ENCODE data around the gene ABL1.

Gene ABL1

DNA sequence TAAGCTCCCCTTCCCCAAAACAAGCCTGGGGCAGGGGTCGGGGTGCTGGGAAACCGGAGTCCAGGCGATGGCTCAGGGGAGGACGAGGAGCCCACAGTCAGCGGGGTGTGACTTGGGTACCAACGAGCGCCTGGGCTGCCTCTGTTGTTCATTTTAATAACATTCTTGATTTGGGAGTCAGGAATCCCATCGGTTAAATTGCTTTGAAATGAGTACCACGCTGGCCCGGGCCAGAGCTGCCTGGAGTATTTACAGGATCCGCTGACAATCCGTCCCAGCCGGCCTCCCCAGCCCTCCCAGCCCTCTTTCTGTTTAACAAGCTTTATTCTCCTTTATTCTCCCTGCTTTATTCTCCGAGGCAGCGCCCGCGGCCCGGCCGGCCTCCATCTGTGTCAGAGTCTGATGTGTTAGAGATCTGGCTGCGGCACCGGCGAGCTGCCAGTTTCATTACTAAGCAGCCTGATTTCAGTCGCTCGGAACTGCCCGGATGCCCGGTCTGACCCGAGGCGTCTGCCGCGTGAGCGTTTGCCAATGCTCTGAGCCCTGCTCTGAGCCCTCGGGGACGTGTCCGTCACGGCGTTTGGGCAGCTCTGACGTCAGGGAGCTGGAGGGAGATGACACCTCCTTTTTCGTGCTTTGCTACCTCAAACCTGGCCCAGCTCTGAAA lies 78.0 kb downstream of the ABL1 start:
- no peaks in the 10 kb centered on the region for H3K27me3 ChIP-seq (ENCODE audit: control insufficient read depth, insufficient read depth, low read length)
- no peak overlapping the region for H3K9ac ChIP-seq (ENCODE audit: low read length)
- H3K27ac ChIP-seq (ENCODE audit: low read length) = no peak overlapping the region
- H3K9me3 ChIP-seq (ENCODE audit: control insufficient read depth, low read depth, low read length) = no peaks in the 10 kb centered on the region
- no peak overlapping the region for H3K4me3 ChIP-seq (ENCODE audit: low read length)
- no peaks in the 10 kb centered on the region for H3K36me3 ChIP-seq (ENCODE audit: control insufficient read depth, low read depth, low read length)
- peaks cover 7% of the 10 kb centered on the region for H3K4me1 ChIP-seq (ENCODE audit: control insufficient read depth, low read depth, low read length)

DNA sequence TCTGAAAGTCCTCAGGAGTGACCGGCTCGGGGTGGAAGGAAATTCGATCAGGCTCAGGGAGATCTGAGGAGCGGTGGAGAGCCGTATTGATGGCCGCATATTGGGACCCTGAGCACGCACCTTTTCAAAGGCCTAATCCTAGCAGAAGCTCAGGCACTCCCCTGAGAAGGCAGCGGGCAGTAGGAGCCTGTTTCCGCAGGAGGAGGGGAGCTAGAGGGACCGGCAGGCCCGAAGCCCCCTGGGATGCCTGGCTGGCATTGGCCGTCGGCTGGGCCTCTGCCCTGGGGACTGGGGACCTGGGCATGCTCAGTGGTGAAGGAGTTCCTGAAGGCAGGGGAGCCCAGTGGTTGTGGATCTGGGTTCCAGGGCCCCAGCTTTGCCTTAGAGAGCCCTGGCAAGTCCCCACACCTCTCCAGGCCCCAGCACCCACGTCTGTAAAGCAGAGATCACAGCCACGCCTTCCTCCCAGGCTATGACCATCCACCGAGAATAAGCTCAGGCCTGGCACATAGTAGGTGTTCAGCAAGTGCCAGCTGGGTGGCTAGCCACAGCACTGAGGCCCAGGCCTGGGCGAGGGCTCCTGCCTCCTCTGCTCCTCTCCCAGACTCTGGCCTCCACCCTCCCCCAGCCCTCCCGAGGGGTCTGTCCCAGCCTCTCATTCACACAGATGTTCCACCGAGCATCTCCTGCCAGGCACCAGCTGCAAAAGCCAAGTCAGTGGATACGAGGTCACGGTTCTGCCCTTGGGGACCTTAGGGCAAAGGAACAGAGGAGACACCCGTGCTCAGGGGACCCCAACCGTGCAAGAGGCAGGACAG lies 78.8 kb downstream of the ABL1 start:
- Histone ChIP-seq H3K36me3 (ENCODE audit: control insufficient read depth, low read depth, low read length) (no peaks in the 10 kb centered on the region), H3K4me1 (ENCODE audit: control insufficient read depth, low read depth, low read length) (peaks cover 7% of the 10 kb centered on the region), H3K27ac (ENCODE audit: low read length) (no peak overlapping the region), H3K9ac (ENCODE audit: low read length) (no peak overlapping the region), H3K27me3 (ENCODE audit: control insufficient read depth, insufficient read depth, low read length) (no peaks in the 10 kb centered on the region), H3K4me3 (ENCODE audit: low read length) (no peak overlapping the region), H3K9me3 (ENCODE audit: control insufficient read depth, low read depth, low read length) (no peaks in the 10 kb centered on the region)

DNA sequence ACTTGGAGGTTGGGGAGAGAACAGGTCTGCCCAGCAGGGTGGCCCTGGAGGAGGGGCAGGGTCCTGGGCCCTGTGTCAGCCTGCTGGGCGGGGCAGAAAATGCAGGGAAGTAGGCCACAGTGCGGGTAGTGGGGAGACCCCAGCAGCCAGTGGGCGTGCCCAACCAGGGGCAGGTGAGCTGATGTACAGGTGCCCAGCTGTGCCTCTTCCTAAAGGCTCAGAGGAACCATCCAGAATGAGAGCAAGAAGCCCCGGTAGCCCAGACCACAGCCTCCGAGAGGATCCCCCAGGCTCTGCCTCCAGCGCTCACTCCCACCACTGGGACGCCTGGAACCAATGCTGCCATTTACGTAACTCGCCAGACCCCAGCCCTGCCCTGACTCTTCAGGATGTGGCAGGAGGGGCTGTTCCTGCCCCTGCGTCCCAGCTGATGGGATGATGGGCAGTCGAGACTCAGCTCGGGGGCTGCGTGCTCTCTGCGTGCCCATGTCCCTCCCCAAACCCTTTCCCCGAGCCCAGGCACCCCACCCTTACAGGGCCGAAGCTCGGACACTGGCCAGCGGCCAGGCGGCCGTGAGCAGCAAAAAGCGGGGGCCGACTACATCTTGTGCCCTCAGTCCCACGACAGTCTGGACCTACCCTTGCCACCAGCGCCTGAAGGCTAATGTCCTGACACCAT lies 79.5 kb downstream of the ABL1 start:
- Histone ChIP-seq H3K27ac (ENCODE audit: low read length) (no peak overlapping the region), H3K27me3 (ENCODE audit: control insufficient read depth, insufficient read depth, low read length) (no peaks in the 10 kb centered on the region), H3K4me3 (ENCODE audit: low read length) (no peak overlapping the region), H3K4me1 (ENCODE audit: control insufficient read depth, low read depth, low read length) (peaks cover 7% of the 10 kb centered on the region), H3K9me3 (ENCODE audit: control insufficient read depth, low read depth, low read length) (no peaks in the 10 kb centered on the region), H3K36me3 (ENCODE audit: control insufficient read depth, low read depth, low read length) (no peaks in the 10 kb centered on the region), H3K9ac (ENCODE audit: low read length) (no peak overlapping the region)

DNA sequence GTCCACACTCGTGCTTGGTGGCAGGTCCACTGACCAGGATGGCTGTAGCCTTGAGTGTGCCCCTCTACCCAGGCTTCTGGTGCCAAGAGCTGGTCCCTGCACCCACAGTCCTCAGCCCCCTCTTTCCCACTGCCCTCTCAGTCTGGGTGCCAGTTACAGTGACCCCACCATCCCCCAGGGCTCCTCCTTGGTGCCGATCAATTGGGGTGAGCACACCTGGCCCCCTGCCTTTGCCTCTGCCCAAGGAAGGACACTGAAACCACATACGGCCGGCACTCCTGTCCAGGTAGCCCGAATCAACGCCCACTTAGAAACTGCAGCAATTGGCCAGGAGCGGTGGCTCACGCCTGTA lies 80.0 kb downstream of the ABL1 start:
- Histone ChIP-seq H3K36me3 (ENCODE audit: control insufficient read depth, low read depth, low read length) (no peaks in the 10 kb centered on the region), H3K27ac (ENCODE audit: low read length) (no peak overlapping the region), H3K9ac (ENCODE audit: low read length) (no peak overlapping the region), H3K9me3 (ENCODE audit: control insufficient read depth, low read depth, low read length) (no peaks in the 10 kb centered on the region), H3K27me3 (ENCODE audit: control insufficient read depth, insufficient read depth, low read length) (no peaks in the 10 kb centered on the region), H3K4me1 (ENCODE audit: control insufficient read depth, low read depth, low read length) (peaks cover 7% of the 10 kb centered on the region), H3K4me3 (ENCODE audit: low read length) (no peak overlapping the region)

DNA sequence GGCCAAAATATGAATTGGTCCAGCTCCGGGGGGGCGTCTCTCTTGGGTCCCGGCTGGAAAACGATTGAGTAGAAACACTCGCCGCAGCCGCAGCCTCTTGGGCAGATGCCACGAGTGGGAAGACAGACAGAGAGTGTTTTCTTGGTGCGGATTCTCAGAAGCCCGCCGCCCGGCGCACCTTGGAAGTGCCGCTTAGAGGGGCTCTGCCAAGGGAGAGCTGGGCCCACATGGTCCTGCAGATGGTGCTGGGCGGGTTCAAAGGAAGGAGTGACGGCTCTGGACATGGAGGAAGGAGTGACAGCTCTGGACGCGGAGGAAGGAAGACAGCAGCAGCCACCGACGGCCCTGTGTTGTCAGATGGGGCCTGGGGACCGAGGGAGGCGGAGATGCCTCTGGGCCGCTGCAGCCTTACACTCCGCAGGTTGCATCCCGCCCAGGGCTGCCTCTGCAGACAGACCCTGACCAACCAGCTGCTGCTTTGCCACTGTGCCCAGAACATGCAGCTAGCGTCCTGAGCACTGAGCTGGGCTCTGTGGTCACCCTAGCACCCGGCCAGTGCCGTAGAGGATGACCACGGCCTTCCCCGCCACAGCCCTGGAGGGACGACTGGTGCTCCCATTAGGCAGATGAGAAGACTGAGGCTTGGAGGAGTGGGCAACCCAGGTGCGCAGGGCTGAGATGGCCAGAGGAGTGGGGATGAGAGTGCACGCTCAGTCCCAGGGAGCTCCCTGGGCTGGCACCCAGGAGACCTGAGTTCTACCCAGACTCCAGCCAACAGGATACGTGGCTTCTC lies 82.3 kb downstream of the ABL1 start:
- Histone ChIP-seq H3K27ac (ENCODE audit: low read length) (no peak overlapping the region), H3K36me3 (ENCODE audit: control insufficient read depth, low read depth, low read length) (no peaks in the 10 kb centered on the region), H3K9ac (ENCODE audit: low read length) (no peak overlapping the region), H3K4me1 (ENCODE audit: control insufficient read depth, low read depth, low read length) (peaks cover 7% of the 10 kb centered on the region), H3K27me3 (ENCODE audit: control insufficient read depth, insufficient read depth, low read length) (no peaks in the 10 kb centered on the region), H3K4me3 (ENCODE audit: low read length) (no peak overlapping the region), H3K9me3 (ENCODE audit: control insufficient read depth, low read depth, low read length) (no peaks in the 10 kb centered on the region)

DNA sequence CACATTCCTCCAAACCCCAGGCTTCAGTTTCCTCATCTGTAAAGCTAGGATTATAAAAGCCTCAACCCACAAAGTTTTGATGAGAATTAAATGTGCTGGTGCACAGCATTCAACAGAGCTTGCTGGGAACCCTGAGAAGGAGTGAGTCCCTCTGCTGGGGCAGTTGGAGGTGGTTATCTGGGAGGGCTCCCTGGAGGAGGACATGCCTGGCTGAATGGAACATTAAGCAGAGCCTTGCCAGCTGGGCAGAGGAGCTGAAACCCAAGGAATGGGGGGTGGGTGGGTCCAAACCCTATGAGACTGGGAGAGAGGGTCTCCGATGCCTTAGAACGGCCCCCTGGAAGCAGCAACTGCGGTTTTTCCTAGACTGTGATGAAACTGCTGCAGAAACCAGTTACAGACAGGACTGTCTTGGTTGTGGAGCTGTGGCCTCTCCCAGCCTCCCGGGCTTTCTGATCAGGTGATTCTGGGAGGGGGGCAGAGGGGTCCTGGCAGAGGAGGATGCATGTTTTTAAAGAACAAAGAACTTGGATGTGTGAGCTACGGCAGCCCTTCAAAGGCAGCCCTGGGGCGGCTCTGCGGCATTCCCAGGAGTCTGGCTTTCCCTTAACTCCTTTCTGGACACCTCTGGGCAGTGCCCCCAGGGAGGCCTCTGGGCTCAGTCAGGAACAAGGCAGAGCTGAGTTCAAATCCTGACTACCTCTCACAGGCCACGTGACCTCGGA lies 83.2 kb downstream of the ABL1 start:
- Histone ChIP-seq H3K4me3 (ENCODE audit: low read length) (no peak overlapping the region), H3K9ac (ENCODE audit: low read length) (no peak overlapping the region), H3K4me1 (ENCODE audit: control insufficient read depth, low read depth, low read length) (peaks cover 7% of the 10 kb centered on the region), H3K27ac (ENCODE audit: low read length) (no peak overlapping the region), H3K36me3 (ENCODE audit: control insufficient read depth, low read depth, low read length) (no peaks in the 10 kb centered on the region), H3K9me3 (ENCODE audit: control insufficient read depth, low read depth, low read length) (no peaks in the 10 kb centered on the region), H3K27me3 (ENCODE audit: control insufficient read depth, insufficient read depth, low read length) (no peaks in the 10 kb centered on the region)

DNA sequence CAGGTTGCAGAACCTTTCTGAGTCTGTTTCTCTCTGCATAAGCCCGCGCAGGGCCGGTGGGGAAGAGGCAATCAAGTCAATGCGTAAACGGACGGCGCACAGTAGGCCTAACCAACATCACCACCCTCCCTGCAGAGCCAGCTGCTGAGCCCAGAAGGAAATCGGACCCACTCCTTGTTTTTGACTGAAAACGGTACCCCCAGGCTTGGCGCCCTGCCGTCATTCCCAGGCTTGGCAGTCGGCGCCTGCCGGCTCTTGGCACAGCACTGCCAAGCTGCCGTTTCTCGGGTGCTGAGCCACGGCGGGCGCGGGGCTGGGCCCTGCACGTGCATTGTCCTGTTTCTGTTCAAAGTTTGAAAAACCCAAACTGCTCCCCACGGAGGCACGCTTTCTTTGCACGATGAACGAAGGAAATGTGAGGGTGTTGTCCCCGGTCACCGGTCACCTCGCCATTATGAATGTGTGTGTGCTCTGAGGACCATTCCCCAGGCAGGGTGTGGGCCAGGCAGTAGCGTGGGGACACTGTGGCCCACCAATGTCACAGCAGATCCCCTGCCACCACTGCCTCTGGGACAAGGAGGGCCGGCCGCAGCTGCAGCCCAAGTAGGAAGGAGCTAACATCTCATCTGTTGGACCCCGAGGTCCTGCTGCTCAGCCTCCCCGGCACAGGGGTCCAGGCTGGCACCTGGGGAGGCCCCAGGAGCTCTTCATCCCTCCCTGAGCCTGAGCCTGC lies 83.9 kb downstream of the ABL1 start:
- Histone ChIP-seq H3K27me3 (ENCODE audit: control insufficient read depth, insufficient read depth, low read length) (no peaks in the 10 kb centered on the region), H3K4me3 (ENCODE audit: low read length) (no peak overlapping the region), H3K9me3 (ENCODE audit: control insufficient read depth, low read depth, low read length) (no peaks in the 10 kb centered on the region), H3K36me3 (ENCODE audit: control insufficient read depth, low read depth, low read length) (no peaks in the 10 kb centered on the region), H3K9ac (ENCODE audit: low read length) (no peak overlapping the region), H3K4me1 (ENCODE audit: control insufficient read depth, low read depth, low read length) (peaks cover 5% of the 10 kb centered on the region), H3K27ac (ENCODE audit: low read length) (no peak overlapping the region)

DNA sequence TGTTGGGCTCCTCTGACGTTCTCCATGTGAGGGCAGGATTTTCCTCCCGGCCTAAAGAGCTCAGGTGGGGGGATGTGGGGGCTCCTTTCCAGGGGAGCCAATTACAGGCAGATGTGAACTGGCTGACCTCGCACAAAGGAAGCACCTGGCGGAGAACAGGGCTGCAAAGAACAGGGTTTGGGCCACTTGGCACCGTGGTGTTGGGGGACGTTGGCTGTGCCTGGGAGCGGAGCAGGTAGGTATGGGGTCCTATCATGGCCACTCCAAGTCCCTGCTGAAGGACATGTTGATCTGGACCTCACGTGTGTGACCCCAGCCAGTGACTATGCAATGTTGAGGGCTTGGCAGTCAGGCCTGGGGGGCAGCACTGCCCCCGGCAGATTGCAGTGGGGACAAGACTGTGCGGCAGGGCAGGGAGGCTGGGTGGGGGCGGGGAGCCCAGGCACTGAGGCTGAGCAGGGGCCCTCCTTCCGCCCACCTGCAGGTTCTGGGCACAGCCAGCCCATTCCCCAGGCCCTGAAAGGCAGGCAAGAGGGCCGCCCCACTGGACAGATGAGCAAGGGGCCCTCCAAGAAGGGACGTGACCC lies 84.6 kb downstream of the ABL1 start:
- Histone ChIP-seq H3K27me3 (ENCODE audit: control insufficient read depth, insufficient read depth, low read length) (no peaks in the 10 kb centered on the region), H3K9me3 (ENCODE audit: control insufficient read depth, low read depth, low read length) (no peaks in the 10 kb centered on the region), H3K27ac (ENCODE audit: low read length) (no peak overlapping the region), H3K9ac (ENCODE audit: low read length) (no peak overlapping the region), H3K4me1 (ENCODE audit: control insufficient read depth, low read depth, low read length) (no peaks in the 10 kb centered on the region), H3K36me3 (ENCODE audit: control insufficient read depth, low read depth, low read length) (no peaks in the 10 kb centered on the region), H3K4me3 (ENCODE audit: low read length) (no peak overlapping the region)

DNA sequence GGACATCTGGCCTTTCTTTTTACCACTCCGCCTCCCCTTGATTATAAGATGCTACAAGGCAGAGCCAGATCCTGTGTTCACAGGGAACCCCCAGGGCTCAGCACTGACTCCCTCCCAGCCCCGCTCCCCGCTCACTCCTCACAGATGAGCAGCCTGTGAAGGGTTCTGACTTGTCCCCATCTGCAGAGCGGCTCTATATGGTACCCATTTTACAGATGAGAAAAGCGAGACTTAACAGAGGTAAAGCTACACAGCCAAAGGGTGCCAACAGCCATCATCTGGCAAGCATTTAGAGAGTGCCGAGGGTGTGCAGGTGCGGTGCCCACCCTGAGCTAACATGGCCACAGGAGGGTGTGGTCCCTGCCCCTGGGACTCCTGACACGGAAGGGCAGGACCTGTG lies 85.2 kb downstream of the ABL1 start:
- Histone ChIP-seq H3K27ac (ENCODE audit: low read length) (no peak overlapping the region), H3K4me3 (ENCODE audit: low read length) (no peak overlapping the region), H3K27me3 (ENCODE audit: control insufficient read depth, insufficient read depth, low read length) (no peaks in the 10 kb centered on the region), H3K9me3 (ENCODE audit: control insufficient read depth, low read depth, low read length) (no peaks in the 10 kb centered on the region), H3K4me1 (ENCODE audit: control insufficient read depth, low read depth, low read length) (no peaks in the 10 kb centered on the region), H3K9ac (ENCODE audit: low read length) (no peak overlapping the region), H3K36me3 (ENCODE audit: control insufficient read depth, low read depth, low read length) (no peaks in the 10 kb centered on the region)

DNA sequence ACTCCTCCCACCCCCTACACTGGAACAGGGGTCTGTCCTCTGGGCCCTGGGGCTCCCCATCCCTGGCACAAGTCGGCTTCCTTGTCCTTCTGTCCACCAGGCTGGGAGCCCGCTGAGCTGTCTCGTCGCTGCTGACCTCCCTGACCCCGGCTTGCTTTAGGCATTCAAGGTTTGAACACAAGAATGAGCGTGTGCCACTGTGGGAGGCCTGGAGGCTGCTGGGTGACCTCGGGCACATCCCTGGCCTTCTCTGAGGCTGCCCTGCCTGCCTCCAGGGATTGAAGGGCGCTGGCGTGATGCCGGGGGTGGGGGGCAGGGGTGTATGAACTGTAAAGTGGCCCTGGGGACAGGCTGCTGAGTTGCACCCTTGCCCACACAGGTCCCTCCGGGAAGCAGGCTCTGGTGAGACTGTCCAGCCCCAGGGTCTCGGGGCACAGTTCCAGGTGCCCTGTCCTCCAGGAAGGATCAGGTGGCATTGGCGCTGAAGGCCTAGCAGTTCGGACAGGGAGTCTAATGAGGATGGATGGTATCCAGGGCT lies 85.8 kb downstream of the ABL1 start:
- H3K27me3 ChIP-seq (ENCODE audit: control insufficient read depth, insufficient read depth, low read length) = no peaks in the 10 kb centered on the region
- H3K4me3 ChIP-seq (ENCODE audit: low read length) = no peak overlapping the region
- no peaks in the 10 kb centered on the region for H3K4me1 ChIP-seq (ENCODE audit: control insufficient read depth, low read depth, low read length)
- H3K9ac ChIP-seq (ENCODE audit: low read length) = no peak overlapping the region
- no peak overlapping the region for H3K27ac ChIP-seq (ENCODE audit: low read length)
- H3K9me3 ChIP-seq (ENCODE audit: control insufficient read depth, low read depth, low read length) = no peaks in the 10 kb centered on the region
- H3K36me3 ChIP-seq (ENCODE audit: control insufficient read depth, low read depth, low read length) = no peaks in the 10 kb centered on the region

Measured in iPS-18a (cell line).